ENCODE results near the gene SRP9.

GRCh38 chr1:225828706-225829345 lies 51.2 kb downstream of the SRP9 start:
- no peak for TF ChIP-seq RFX5 (IDR thresholded peaks at IDR 0.05; ENCODE audit: low read length)
- TF ChIP-seq, protein P1, sequence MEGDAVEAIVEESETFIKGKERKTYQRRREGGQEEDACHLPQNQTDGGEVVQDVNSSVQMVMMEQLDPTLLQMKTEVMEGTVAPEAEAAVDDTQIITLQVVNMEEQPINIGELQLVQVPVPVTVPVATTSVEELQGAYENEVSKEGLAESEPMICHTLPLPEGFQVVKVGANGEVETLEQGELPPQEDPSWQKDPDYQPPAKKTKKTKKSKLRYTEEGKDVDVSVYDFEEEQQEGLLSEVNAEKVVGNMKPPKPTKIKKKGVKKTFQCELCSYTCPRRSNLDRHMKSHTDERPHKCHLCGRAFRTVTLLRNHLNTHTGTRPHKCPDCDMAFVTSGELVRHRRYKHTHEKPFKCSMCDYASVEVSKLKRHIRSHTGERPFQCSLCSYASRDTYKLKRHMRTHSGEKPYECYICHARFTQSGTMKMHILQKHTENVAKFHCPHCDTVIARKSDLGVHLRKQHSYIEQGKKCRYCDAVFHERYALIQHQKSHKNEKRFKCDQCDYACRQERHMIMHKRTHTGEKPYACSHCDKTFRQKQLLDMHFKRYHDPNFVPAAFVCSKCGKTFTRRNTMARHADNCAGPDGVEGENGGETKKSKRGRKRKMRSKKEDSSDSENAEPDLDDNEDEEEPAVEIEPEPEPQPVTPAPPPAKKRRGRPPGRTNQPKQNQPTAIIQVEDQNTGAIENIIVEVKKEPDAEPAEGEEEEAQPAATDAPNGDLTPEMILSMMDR (IDR thresholded peaks at IDR 0.05): no peak
- TF ChIP-seq USF2 (IDR thresholded peaks at IDR 0.05; ENCODE audit: borderline replicate concordance, low read depth, low read length): no peak
- no peak for TF ChIP-seq RAD21 (IDR thresholded peaks at IDR 0.05; ENCODE audit: low read length)
- TF ChIP-seq FOXM1 (IDR thresholded peaks at IDR 0.05; ENCODE audit: low read depth): no peak
- no peak for TF ChIP-seq GABPA (IDR thresholded peaks at IDR 0.05; ENCODE audit: low read depth)
- TF ChIP-seq MEF2A (IDR thresholded peaks at IDR 0.05; ENCODE audit: borderline replicate concordance, low read depth): no peak
- no peak for TF ChIP-seq TAF1 (IDR thresholded peaks at IDR 0.05; ENCODE audit: borderline replicate concordance, low read depth, low read length)
- no peak for TF ChIP-seq IRF3 (IDR thresholded peaks at IDR 0.05; ENCODE audit: low read depth, low read length)
- no peak for TF ChIP-seq RCOR1 (IDR thresholded peaks at IDR 0.05; ENCODE audit: low read length)
- no peak for TF ChIP-seq PBX3 (IDR thresholded peaks at IDR 0.05)

Measured in SK-N-SH (cell line).